Measurements from ENCODE around the gene WDR87. TPM values are rescaled to one million over a fixed set of nuclear protein-coding genes. Genes with fewer than 3 reads are reported as not detected.

Gene WDR87
- not detected in 2 replicates for total RNA-seq

DNA sequence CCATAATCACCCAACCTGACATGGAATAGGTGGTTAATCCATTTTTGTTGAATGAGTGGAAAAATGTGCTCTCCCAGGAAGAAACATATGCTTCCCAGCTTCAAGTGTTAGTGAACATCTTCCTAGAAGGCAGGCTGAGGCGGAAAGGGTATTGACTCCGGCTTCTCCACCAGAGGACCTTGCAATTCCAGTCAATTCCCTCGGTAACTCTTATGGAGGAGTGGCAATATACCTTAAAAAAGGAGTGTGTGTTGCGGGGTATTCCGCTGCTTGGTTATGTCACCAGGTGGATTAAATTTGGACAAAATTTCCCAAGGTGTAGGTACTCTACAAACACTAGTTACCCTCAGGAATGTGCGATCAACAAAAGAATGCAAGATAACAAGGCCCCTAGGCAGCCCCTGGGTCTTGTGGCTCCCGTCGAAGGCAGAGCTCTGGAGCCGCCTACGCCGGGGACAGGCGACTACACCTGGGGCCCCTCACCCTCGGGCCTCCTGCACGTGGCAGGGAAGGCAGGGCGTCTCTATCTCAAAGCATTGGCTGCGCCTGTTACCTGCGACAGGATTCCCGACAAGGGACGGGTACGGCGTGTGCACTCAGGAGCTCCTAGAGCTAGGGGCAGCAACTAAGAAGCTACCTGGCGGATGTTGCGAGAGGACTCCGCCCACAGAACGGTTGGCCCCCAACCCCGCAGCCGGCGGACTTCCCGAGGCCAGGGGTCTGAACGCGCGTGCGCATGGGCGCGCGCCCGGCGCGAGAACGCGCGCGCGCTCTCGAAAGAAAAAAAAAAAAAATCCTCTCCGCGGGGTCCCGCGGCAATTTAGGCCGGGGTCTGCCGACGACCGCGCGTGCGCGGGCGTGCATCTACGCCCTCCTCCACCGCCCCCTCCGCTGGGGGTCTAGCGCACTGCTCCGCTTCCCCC, at the start of gene WDR87:
WDR87 (minus strand) TSS at position 649 of the 923 bp plus-strand sequence. CDS start 8,355 bp downstream, outside the sequence.

DNA sequence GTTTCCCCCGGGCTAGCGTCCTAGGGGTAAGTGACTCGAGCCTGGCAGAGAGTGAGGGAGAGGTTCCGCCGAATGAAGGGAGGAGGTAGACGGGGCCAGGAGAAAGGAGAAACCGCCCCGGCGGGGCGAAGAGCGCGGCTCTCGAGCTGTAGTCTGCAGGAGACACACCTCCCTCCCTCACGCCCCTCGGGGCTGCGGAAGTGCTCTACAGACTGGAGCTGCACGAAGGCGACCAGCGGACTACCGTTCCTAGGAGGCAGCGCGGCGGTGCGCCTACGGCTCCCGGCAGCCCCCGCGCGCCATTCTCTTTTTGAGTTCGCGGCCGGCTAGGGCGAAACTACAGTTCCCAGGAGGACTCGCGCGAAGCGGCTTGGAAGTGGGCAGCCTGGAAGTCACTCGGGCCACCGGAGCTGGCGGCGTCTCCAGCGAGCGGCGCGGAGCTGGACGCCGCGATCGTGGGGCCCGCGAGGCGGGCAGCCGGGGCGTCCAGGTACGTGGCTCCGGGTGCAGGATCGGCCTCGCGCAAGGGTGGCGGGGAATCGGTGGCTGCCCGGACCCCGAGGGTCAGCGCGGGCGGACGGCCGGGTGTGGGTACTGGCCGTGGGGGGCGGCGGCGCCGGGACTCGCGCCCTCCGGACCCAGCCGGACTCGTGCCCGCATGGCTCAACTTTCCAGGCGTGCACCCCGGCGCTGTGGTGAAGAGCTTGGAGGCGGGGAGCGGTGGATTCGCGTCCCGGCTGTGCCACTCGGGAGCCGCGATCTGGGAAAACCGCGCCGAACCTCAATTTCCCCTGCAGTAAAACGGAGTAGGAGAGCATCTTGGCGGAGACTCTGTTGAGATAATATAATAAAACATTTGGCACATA, 708 bp upstream of the WDR87 start, which contains the start of gene SIPA1L3:
SIPA1L3 (plus strand) TSS at position 340 of the 866 bp plus-strand sequence. CDS start 174,358 bp downstream, outside the sequence.

Other genes with a start within 250 kb of the WDR87 start
- gene ZNF607, start 186.8 kb downstream of the WDR87 start, total RNA-seq: 2.8 and 5.9 TPM in 2 replicates
- 3.1 and 5.3 TPM in 2 replicates for gene ZNF573, start 127.0 kb downstream of the WDR87 start, total RNA-seq
- gene SIPA1L3, start 614 bp upstream of the WDR87 start, total RNA-seq: 8.3 and 39.8 TPM in 2 replicates